Nucleus accumbens (tissue), 56 donors: ENCODE data around the gene GJD4.

Experiments used
- DNase-seq, 56 donors: peaks; one replicate each; lab custom pipeline; 2025; lab: John Stamatoyannopoulos, UW

Gene GJD4

GRCh38 chr10:35643151-35644049 lies 38.3 kb downstream of the GJD4 start:
- peak in 51 of 56 donors; percentile 11 to 82 (median 42) for DNase-seq

GRCh38 chr10:35644050-35644950 lies 39.2 kb downstream of the GJD4 start:
- DNase-seq, result peak in 1 of 56 donors; percentile 5

- DNase-seq, result no peak
These were observed 45.8 kb downstream of the GJD4 start for GRCh38 chr10:35650894-35651293.

- DNase-seq, result no peak
These were observed 47.7 kb downstream of the GJD4 start for GRCh38 chr10:35652824-35653223.

- no peak for DNase-seq
These were observed 52.5 kb downstream of the GJD4 start for GRCh38 chr10:35657621-35658020.
